PC-9 (cell line): ENCODE measurements around the gene UBXN6. TPM values are rescaled to one million over a fixed set of nuclear protein-coding genes. Genes with fewer than 3 reads are reported as not detected.

ENCODE experiments used
- BruUV-seq: library from RNA; stranded (reverse); fragments of 400-500 nt; replicated peaks from 2 replicates; lab custom pipeline; 2021; lab: Mats Ljungman, UMichigan
- CTCF ChIA-PET: fragments of 300-600 bp; sonication (Branson Sonifier 250); formaldehyde crosslinking; loops from one replicate; lab custom pipeline; 2022; ENCODE audit warnings: antibody characterized with exemption; lab: Charles Lee
- POLR2A ChIA-PET: fragments of 300-600 bp; sonication (Branson Sonifier 250); formaldehyde crosslinking; loops from one replicate; lab custom pipeline; 2022; ENCODE audit warnings: antibody characterized with exemption; ENCODE audit not compliant: unreplicated experiment; lab: Charles Lee
- DNase-seq, 2 experiments: peaks; one replicate each; pipeline versions ENCODE4 v3.0.0 to v3.0.0-alpha.2; 2015 to 2022; ENCODE audit warnings: mixed read lengths in 1 of 2
- H2AFZ ChIP-seq: fragments of 200-600 bp; sonication (generic); 2 replicates; pipeline ENCODE4 v1.8.1; 2017; ENCODE audit warnings: antibody characterized with exemption
- H3F3A ChIP-seq: fragments of 200-600 bp; sonication (generic); 2 replicates; pipeline ENCODE4 v1.8.1; 2017; ENCODE audit warnings: antibody characterized with exemption, mild to moderate bottlenecking, low read depth; ENCODE audit not compliant: insufficient read depth
- H3K27ac ChIP-seq: fragments of 200-600 bp; sonication (generic); 2 replicates; pipeline ENCODE4 v1.6.1; 2016; ENCODE audit warnings: mixed run types
- H3K27me3 ChIP-seq: fragments of 200-600 bp; sonication (generic); 2 replicates; pipeline ENCODE4 v1.6.1; 2016; ENCODE audit warnings: low read depth, mixed run types; ENCODE audit not compliant: insufficient read depth
- H3K36me3 ChIP-seq: fragments of 200-600 bp; sonication (generic); 2 replicates; pipeline ENCODE4 v1.6.1; 2016; ENCODE audit warnings: low read depth, mixed run types
- H3K4me1 ChIP-seq: fragments of 200-600 bp; sonication (generic); replicated peaks from 2 replicates; pipeline ENCODE4 v1.6.1; 2016; ENCODE audit warnings: mixed run types; ENCODE audit not compliant: insufficient read depth
- H3K4me2 ChIP-seq: fragments of 200-600 bp; sonication (generic); 2 replicates; pipeline ENCODE4 v1.6.1; 2017; ENCODE audit warnings: mixed run types
- H3K4me3 ChIP-seq: fragments of 200-600 bp; sonication (generic); 2 replicates; pipeline ENCODE4 v1.6.1; 2016; ENCODE audit warnings: mixed run types
- H3K79me2 ChIP-seq: fragments of 200-600 bp; sonication (generic); 2 replicates; pipeline ENCODE4 v1.6.1; 2017; ENCODE audit warnings: low read depth, mixed run types
- H3K9me2 ChIP-seq: fragments of 200-600 bp; sonication (generic); 2 replicates; pipeline ENCODE4 v1.8.1; 2017; ENCODE audit warnings: mild to moderate bottlenecking; ENCODE audit not compliant: insufficient read depth
- H3K9me3 ChIP-seq: fragments of 200-600 bp; sonication (generic); 2 replicates; pipeline ENCODE4 v1.8.1; 2016; ENCODE audit warnings: low read depth; ENCODE audit not compliant: insufficient read depth
- H4K20me1 ChIP-seq: fragments of 200-600 bp; sonication (generic); 2 replicates; pipeline ENCODE4 v1.8.1; 2017; ENCODE audit not compliant: insufficient read depth
- EZH2 ChIP-seq: fragments of 200-600 bp; sonication (generic); IDR thresholded peaks from 2 replicates; pipeline ENCODE4 v1.8.0; 2017; ENCODE audit warnings: antibody characterized with exemption, low read depth
- intact Hi-C: fragments of 100-400 bp; cut with micrococcal nuclease; formaldehyde crosslinking; loops from one replicate; pipeline ENCODE4 v1.10.0; 2022; ENCODE audit not compliant: unreplicated experiment
- total RNA-seq: library from RNA; stranded (reverse); gene quantifications from 2 replicates; pipeline ENCODE4 v1.2.3, GENCODE V29; 2021
- TF ChIP-seq, protein P1 (sequence below): fragments of 200-600 bp; sonication (generic); conservative IDR thresholded peaks from 2 replicates; pipeline ENCODE4 v1.6.1; 2017; ENCODE audit warnings: mixed run types, antibody characterized with exemption, mild to moderate bottlenecking, moderate library complexity

The UBXN6 gene
- total RNA-seq, 1 experiment from 2014 or later: 79.4 TPM

DNA sequence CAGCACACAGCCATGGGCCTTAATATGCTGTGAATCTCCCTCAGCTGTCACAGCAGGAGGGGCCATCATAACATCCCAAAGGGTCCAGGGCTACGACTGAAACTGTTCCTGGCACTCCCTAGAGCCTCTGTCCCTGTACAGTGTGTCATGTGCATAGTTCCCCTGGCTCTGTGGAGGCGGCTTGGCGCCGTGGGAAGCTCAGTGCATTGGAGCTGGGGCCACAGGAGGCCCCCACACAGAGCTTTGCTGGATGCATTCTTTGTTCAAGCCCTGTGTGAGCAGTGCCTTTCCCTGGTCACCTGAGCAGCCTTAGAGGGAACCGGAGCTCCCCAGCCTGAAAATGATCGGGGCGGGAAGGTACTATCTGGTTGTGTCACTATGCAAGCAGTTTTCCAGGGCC lies 21.4 kb downstream of the UBXN6 start:
- CTCF ChIA-PET: no interaction called here
- POLR2A ChIA-PET: no interaction called here
- Histone ChIP-seq H3K9me3 (no peaks in the 10 kb centered on the region), H3K27me3 (no peaks in the 10 kb centered on the region), H3K27ac (no peak overlapping the region), H3F3A (no peaks in the 10 kb centered on the region), H3K36me3 (no peaks in the 10 kb centered on the region), H2AFZ (no peak overlapping the region), H3K4me1 (no peaks in the 10 kb centered on the region), H3K79me2 (no peaks in the 10 kb centered on the region), H3K9me2 (no peaks in the 10 kb centered on the region), H3K4me3 (no peak overlapping the region), H3K4me2 (no peak overlapping the region), H4K20me1 (no peaks in the 10 kb centered on the region)
- TF ChIP-seq, protein P1, sequence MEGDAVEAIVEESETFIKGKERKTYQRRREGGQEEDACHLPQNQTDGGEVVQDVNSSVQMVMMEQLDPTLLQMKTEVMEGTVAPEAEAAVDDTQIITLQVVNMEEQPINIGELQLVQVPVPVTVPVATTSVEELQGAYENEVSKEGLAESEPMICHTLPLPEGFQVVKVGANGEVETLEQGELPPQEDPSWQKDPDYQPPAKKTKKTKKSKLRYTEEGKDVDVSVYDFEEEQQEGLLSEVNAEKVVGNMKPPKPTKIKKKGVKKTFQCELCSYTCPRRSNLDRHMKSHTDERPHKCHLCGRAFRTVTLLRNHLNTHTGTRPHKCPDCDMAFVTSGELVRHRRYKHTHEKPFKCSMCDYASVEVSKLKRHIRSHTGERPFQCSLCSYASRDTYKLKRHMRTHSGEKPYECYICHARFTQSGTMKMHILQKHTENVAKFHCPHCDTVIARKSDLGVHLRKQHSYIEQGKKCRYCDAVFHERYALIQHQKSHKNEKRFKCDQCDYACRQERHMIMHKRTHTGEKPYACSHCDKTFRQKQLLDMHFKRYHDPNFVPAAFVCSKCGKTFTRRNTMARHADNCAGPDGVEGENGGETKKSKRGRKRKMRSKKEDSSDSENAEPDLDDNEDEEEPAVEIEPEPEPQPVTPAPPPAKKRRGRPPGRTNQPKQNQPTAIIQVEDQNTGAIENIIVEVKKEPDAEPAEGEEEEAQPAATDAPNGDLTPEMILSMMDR: no peak
- TF ChIP-seq EZH2: no peak
- no TSS peak for BruUV-seq
- DNase-seq: no peak
- intact Hi-C loops: no loop called here

DNA sequence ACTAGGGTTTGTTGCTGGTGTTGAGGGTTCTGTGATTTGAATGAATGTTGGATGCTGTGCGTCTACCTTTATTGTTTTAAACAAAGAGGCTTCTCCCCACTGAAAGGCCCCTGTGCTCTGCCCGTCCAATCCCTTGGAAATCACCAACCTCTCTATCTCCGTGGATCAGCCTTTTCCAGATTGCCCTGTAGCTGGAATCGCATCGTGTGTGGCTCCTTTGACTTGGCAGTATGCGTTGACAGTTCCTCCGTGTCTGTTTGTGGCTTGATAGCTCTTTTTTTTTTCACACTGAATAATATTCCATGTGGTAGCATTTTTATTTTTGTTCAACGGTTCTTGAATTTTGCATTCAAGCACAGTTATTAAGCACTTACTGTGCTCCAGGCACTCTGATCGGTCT lies 23.2 kb downstream of the UBXN6 start:
- BruUV-seq: no TSS peak
- H3K4me3 ChIP-seq: no peak overlapping the region
- H3K9me3 ChIP-seq: no peaks in the 10 kb centered on the region
- no peaks in the 10 kb centered on the region for H3K9me2 ChIP-seq
- no peak overlapping the region for H3K4me2 ChIP-seq
- CTCF ChIA-PET: no interaction called here
- no peak overlapping the region for H3K27ac ChIP-seq
- POLR2A ChIA-PET: no interaction called here
- DNase-seq: no peak
- no peaks in the 10 kb centered on the region for H3K36me3 ChIP-seq
- H3K79me2 ChIP-seq: no peaks in the 10 kb centered on the region
- no peak overlapping the region for H2AFZ ChIP-seq
- H3F3A ChIP-seq: no peaks in the 10 kb centered on the region
- intact Hi-C loops: no loop called here
- H3K27me3 ChIP-seq: no peaks in the 10 kb centered on the region
- H4K20me1 ChIP-seq: no peaks in the 10 kb centered on the region
- TF ChIP-seq EZH2: no peak
- TF ChIP-seq, protein P1: no peak
- no peaks in the 10 kb centered on the region for H3K4me1 ChIP-seq

DNA sequence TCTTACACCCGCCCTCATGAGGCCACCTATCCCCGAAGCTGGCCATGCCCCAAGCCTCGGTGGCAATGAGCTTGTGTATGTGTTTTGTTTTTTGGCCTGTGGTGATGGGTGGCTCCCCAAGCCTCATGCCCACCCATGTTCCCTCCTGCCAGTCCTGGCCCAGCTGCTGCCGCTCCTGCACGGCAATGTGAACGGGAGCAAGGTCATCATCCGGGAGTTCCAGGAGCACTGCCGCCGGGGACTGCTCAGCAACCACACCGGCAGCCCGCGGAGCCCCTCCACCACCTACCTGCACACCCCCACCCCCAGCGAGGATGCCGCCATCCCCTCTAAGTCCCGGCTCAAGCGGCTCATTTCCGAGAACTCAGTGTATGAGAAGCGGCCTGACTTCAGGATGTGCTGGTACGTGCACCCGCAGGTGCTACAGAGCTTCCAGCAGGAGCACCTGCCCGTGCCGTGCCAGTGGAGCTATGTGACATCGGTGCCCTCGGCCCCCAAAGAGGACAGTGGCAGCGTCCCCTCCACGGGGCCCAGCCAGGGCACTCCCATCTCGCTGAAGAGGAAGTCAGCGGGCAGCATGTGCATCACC lies 24.6 kb downstream of the UBXN6 start:
- Histone ChIP-seq H3K27me3 (no peaks in the 10 kb centered on the region), H3K4me2 (no peak overlapping the region), H4K20me1 (no peaks in the 10 kb centered on the region), H3K9me2 (no peaks in the 10 kb centered on the region), H3K79me2 (no peaks in the 10 kb centered on the region), H3K36me3 (no peaks in the 10 kb centered on the region), H3K4me3 (no peak overlapping the region), H3K9me3 (no peaks in the 10 kb centered on the region), H3K4me1 (no peaks in the 10 kb centered on the region), H3F3A (no peaks in the 10 kb centered on the region), H2AFZ (no peak overlapping the region), H3K27ac (no peak overlapping the region)
- CTCF ChIA-PET: no interaction called here
- POLR2A ChIA-PET: no interaction called here
- BruUV-seq: no TSS peak
- TF ChIP-seq, protein P1: no peak
- no peak for TF ChIP-seq EZH2
- DNase-seq: no peak
- intact Hi-C loops: no loop called here
